Chondrocyte (in vitro differentiated cells): ENCODE data around the gene IGFL3. TPM values are rescaled to one million over a fixed set of nuclear protein-coding genes. Genes with fewer than 3 reads are reported as not detected.
A peak's percentile ranks its signal among the peaks of the same experiment; 100 is the strongest.
"Not testable (repeated sequence)": the region's sequence is repeated elsewhere in the genome, so short reads cannot be mapped to it uniquely, and the experiment has no call there.

Source experiments
- DNase-seq: peaks from one replicate; pipeline ENCODE4 v3.0.0; 2021; ENCODE audit warnings: mixed read lengths, low spot score
- H3K27ac Mint-ChIP-seq: one replicate; pipeline ENCODE4 v1.8.0; 2021; ENCODE audit warnings: mild to moderate bottlenecking, moderate library complexity, mixed read lengths; ENCODE audit not compliant: unreplicated experiment
- H3K27me3 Mint-ChIP-seq: 2 replicates; pipeline ENCODE4 v1.8.0; 2021; ENCODE audit warnings: low read depth, mixed read lengths
- H3K36me3 Mint-ChIP-seq: 2 replicates; pipeline ENCODE4 v1.8.0; 2021; ENCODE audit warnings: low read depth, mixed read lengths
- H3K4me1 Mint-ChIP-seq: 2 replicates; pipeline ENCODE4 v1.8.0; 2021; ENCODE audit warnings: low read depth, mild to moderate bottlenecking, mixed read lengths
- H3K4me3 Mint-ChIP-seq: one replicate; pipeline ENCODE4 v1.8.0; 2021; ENCODE audit warnings: mild to moderate bottlenecking, moderate library complexity, mixed read lengths; ENCODE audit not compliant: unreplicated experiment
- H3K9me3 Mint-ChIP-seq: 2 replicates; pipeline ENCODE4 v1.8.0; 2021; ENCODE audit warnings: low read depth, mixed read lengths
- CTCF ChIP-seq: fragments of 200-600 bp; sonication (generic); IDR thresholded peaks from 2 replicates; pipeline ENCODE4 v1.5.0; 2021; ENCODE audit warnings: antibody characterized with exemption, mild to moderate bottlenecking, moderate library complexity
- total RNA-seq: library from RNA; stranded (reverse); gene quantifications from 3 replicates; pipeline ENCODE4 v1.2.1, GENCODE V29; 2021

IGFL3 gene
- total RNA-seq, 1 donor from 2014 or later = 0.70 TPM

GRCh38 chr19:46078573-46079332 lies 45.7 kb downstream of the IGFL3 start:
- TF ChIP-seq CTCF = peak; percentile 74
- H3K27ac Mint-ChIP-seq, DNase-seq, H3K4me3 Mint-ChIP-seq, H3K9me3 Mint-ChIP-seq, H3K36me3 Mint-ChIP-seq: not testable (repeated sequence)
- Mint-ChIP-seq H3K4me1 (peaks cover 46% of the 10 kb centered on the region), H3K27me3 (peaks cover 37% of the 10 kb centered on the region)

- no peaks in the 10 kb centered on the region for H3K9me3 Mint-ChIP-seq
- H3K4me3 Mint-ChIP-seq = no peak overlapping the region
- peaks cover 48% of the 10 kb centered on the region for H3K4me1 Mint-ChIP-seq
- H3K27ac Mint-ChIP-seq = no peak overlapping the region
- peak; percentile 67 for TF ChIP-seq CTCF
- no peak for DNase-seq
- no peaks in the 10 kb centered on the region for H3K36me3 Mint-ChIP-seq
- H3K27me3 Mint-ChIP-seq = peaks cover 35% of the 10 kb centered on the region
Measured at GRCh38 chr19:46077815-46078167, 46.7 kb downstream of the IGFL3 start.

GRCh38 chr19:46076951-46077814 lies 47.3 kb downstream of the IGFL3 start:
- DNase-seq = no peak
- Mint-ChIP-seq H3K27me3 (peaks cover 38% of the 10 kb centered on the region), H3K9me3 (no peaks in the 10 kb centered on the region), H3K4me3 (peak overlapping the region; percentile 51), H3K36me3 (no peaks in the 10 kb centered on the region), H3K27ac (no peak overlapping the region), H3K4me1 (peaks cover 44% of the 10 kb centered on the region)
- TF ChIP-seq CTCF = peak; percentile 99

- TF ChIP-seq CTCF = peak; percentile 17
- DNase-seq = no peak
- peaks cover 39% of the 10 kb centered on the region for H3K27me3 Mint-ChIP-seq
- H3K9me3 Mint-ChIP-seq = no peaks in the 10 kb centered on the region
- no peak overlapping the region for H3K4me3 Mint-ChIP-seq
- H3K4me1 Mint-ChIP-seq = peaks cover 37% of the 10 kb centered on the region
- H3K36me3 Mint-ChIP-seq = no peaks in the 10 kb centered on the region
- H3K27ac Mint-ChIP-seq = no peak overlapping the region
Measured at GRCh38 chr19:46076031-46076880, 48.2 kb downstream of the IGFL3 start.
